Neuron (in vitro differentiated cells): ENCODE results near the gene RHOU.

Experiments
- H2AFZ ChIP-seq: one replicate; pipeline ENCODE4 v1.6.1; 2013; ENCODE audit warnings: low read depth, mild to moderate bottlenecking, inconsistent platforms, low read length, moderate library complexity
- H3K27me3 ChIP-seq: one replicate; pipeline ENCODE4 v1.6.1; 2013; ENCODE audit warnings: low read length; ENCODE audit not compliant: insufficient read depth
- H3K36me3 ChIP-seq: one replicate; pipeline ENCODE4 v1.6.1; 2013; ENCODE audit warnings: low read length; ENCODE audit not compliant: insufficient read depth
- H3K4me1 ChIP-seq: one replicate; pipeline ENCODE4 v1.6.1; 2013; ENCODE audit warnings: low read length; ENCODE audit not compliant: insufficient read depth
- H3K4me3 ChIP-seq: 2 replicates; pipeline ENCODE4 v1.5.1; 2013; ENCODE audit warnings: mild to moderate bottlenecking, low read length, moderate library complexity
- H3K9me3 ChIP-seq: one replicate; pipeline ENCODE4 v1.6.1; 2013; ENCODE audit warnings: low read length

The RHOU gene

GRCh38 chr1:228754646-228755268 is 19.5 kb downstream of the RHOU start:
- Histone ChIP-seq H3K27me3 (peaks cover 11% of the 10 kb centered on the region), H3K4me1 (no peaks in the 10 kb centered on the region), H2AFZ (no peak overlapping the region)

DNA sequence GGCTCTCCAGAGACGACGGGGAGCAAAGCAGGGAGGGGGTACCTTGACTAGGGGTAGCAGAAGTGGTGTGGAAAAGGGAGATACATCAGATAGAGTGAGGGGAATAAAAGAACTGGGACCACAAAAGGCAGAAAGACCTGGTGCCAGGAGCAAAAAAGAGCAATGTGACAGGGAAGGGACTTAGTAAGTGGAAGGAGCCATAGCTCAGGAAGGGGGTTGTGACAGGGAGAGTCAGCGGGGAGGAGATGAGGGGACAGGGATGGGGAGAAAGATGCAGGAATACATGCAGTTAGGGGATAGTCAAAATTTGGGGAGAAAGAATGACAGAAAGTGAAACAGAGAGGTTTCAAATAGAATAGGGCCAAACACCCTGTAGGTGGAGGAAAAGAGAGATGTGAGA is 20.5 kb downstream of the RHOU start:
- H3K4me3 ChIP-seq: no peak overlapping the region
- H3K9me3 ChIP-seq: no peaks in the 10 kb centered on the region
- H3K4me1 ChIP-seq: no peaks in the 10 kb centered on the region
- no peaks in the 10 kb centered on the region for H3K36me3 ChIP-seq
- H3K27me3 ChIP-seq: peaks cover 11% of the 10 kb centered on the region
- H2AFZ ChIP-seq: no peak overlapping the region

More at GRCh38 chr1:228754646-228755268, 19.5 kb downstream of the RHOU start:
- no peaks in the 10 kb centered on the region for H3K36me3 ChIP-seq
- H3K9me3 ChIP-seq: no peaks in the 10 kb centered on the region
- no peak overlapping the region for H3K4me3 ChIP-seq

DNA sequence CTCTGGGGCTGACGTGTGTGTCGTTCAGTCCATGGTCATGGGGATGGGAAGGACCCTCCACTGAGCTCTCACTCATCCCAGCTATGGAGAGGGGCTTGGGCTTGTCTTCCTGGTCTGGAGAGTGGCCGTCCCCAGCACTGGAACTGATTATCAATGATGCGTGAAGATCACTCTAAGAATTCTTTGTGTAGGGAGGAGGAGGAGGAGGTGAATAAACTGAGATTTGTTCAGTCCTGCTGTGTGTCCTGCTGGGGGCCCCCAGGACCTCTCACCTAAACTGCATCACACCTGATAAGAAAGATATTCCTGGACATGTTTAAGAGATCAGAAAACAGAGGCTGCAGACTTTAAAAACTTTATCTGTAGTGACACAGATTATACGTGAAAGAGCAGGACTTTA is 21.2 kb downstream of the RHOU start:
- peaks cover 13% of the 10 kb centered on the region for H3K27me3 ChIP-seq
- no peaks in the 10 kb centered on the region for H3K9me3 ChIP-seq
- H2AFZ ChIP-seq: no peak overlapping the region
- no peak overlapping the region for H3K4me3 ChIP-seq
- H3K36me3 ChIP-seq: no peaks in the 10 kb centered on the region
- no peaks in the 10 kb centered on the region for H3K4me1 ChIP-seq

DNA sequence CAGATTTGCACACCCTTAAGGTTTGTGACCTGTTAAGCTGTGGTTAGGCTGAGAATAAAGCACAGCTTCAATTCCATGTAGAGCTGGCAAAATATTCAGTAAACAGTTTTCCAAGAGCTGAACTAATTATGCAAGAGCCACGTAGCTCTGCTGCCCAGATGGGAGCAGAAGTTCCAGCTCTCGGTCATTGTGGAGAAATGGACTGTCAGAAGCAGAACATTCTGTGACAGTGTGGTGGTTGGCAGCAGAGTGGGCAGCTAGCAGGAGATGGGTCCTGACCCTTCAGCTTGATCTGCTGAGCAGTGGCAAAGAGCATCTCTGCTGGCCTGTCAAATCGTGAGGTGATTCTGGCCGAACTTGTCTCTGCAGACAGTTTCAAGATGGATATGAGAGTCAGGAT is 23.2 kb downstream of the RHOU start:
- Histone ChIP-seq H3K4me3 (no peak overlapping the region), H3K27me3 (peaks cover 13% of the 10 kb centered on the region), H3K9me3 (no peaks in the 10 kb centered on the region), H2AFZ (no peak overlapping the region), H3K4me1 (no peaks in the 10 kb centered on the region), H3K36me3 (no peaks in the 10 kb centered on the region)

- Histone ChIP-seq H3K9me3 (no peaks in the 10 kb centered on the region), H3K36me3 (no peaks in the 10 kb centered on the region), H3K27me3 (peaks cover 5% of the 10 kb centered on the region), H3K4me1 (no peaks in the 10 kb centered on the region), H2AFZ (no peak overlapping the region), H3K4me3 (no peak overlapping the region)
These were observed 25.7 kb downstream of the RHOU start for GRCh38 chr1:228760979-228761378.

GRCh38 chr1:228763561-228763960 is 28.3 kb downstream of the RHOU start:
- no peak overlapping the region for H2AFZ ChIP-seq
- no peak overlapping the region for H3K4me3 ChIP-seq
- H3K27me3 ChIP-seq: peaks cover 2% of the 10 kb centered on the region
- no peaks in the 10 kb centered on the region for H3K4me1 ChIP-seq
- H3K36me3 ChIP-seq: no peaks in the 10 kb centered on the region
- H3K9me3 ChIP-seq: no peaks in the 10 kb centered on the region

DNA sequence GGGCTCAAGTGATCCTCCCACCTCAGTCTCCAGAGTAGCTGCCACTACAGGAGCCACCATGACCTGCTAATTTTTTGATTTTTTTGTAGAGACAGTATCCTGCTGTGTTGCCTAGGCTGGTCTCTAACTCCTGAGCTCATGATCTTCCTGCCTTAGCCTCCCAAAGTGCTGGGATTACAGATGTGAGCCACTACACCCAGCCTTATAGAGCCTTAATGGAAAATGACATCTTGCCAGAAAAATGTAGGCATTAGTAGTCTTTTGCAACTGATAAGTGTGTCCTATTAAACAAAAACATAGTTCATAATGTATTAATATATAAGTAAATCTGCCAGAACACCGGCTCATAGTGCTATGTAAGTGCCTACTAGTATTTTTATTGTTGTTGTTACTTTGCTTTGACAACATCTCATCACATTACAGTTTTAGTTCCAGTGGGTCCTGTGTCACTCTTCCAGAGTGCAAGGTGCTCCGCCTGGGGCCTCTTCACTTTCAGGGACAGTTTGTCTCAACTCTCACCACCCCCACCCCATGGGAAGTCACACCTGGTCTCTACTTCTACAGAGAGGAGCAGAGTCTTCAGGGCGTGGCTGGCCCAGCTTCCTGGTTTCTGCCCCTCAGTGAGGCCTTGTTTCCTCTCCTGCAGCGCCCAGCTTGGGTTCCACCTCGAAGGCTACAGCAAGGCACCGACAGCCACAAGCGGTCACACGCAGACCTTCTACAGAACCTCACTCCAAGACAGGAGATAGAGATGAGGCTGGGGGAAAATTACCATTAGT is 30.1 kb downstream of the RHOU start:
- H3K4me3 ChIP-seq: no peak overlapping the region
- no peaks in the 10 kb centered on the region for H3K36me3 ChIP-seq
- H3K4me1 ChIP-seq: no peaks in the 10 kb centered on the region
- H3K27me3 ChIP-seq: peaks cover 2% of the 10 kb centered on the region
- no peaks in the 10 kb centered on the region for H3K9me3 ChIP-seq
- H2AFZ ChIP-seq: no peak overlapping the region

DNA sequence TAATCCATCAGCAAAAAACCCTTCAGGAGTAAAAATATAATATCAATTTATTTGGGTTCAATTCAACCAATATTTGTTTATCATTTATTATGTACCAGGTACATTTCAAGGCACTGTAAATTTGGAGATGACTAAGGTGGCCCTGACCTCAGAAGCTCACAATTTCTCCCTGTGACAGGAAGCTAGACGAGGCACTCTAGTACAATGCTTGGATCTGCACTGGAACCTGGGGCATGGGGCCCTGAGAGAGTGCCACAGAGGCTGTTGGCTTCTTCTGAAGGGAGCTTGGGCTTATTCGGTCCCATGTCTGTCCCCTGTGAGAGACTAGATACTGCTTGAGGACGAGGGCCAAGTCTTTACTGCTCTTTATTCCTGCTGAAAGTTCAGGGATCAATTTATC is 31.5 kb downstream of the RHOU start:
- H3K36me3 ChIP-seq: no peaks in the 10 kb centered on the region
- H3K9me3 ChIP-seq: no peaks in the 10 kb centered on the region
- no peak overlapping the region for H3K4me3 ChIP-seq
- no peaks in the 10 kb centered on the region for H3K27me3 ChIP-seq
- no peaks in the 10 kb centered on the region for H3K4me1 ChIP-seq
- no peak overlapping the region for H2AFZ ChIP-seq

DNA sequence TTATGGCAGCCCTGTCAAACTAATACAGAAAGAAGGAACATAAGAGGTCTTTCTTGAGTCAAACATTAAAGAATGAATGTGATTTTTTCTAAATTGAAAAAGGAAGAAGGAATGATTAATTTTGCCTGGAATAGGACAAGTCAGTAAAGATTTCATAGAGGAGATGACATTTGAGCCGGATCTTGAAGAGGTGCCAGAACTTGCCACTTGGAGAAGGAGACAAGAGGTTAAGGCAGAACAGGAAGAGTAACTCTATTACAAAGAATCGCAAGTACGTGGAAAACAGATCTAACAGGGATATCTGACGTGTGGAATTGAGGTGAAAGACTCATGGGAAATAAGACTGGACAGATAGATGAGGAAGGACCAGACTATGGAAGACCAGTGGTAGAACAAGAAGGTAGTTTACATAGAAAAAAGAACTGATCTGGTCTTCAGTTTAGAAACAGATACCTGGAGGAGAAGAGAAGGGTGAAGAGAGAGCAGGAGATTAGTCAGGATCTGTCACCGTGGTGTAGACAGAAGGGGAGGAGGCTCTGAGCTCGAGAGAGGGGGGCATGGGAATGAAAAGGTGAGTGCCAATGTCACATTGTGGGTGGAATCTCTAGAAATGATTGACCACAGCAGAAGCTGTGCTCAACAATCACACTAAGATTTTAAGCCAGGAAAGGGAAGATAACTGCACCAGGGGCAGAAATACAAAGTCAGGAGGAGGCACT is 32.5 kb downstream of the RHOU start:
- H3K9me3 ChIP-seq: no peaks in the 10 kb centered on the region
- H3K36me3 ChIP-seq: no peaks in the 10 kb centered on the region
- no peaks in the 10 kb centered on the region for H3K4me1 ChIP-seq
- H3K4me3 ChIP-seq: no peak overlapping the region
- no peaks in the 10 kb centered on the region for H3K27me3 ChIP-seq
- no peak overlapping the region for H2AFZ ChIP-seq

- H2AFZ ChIP-seq: no peak overlapping the region
- H3K9me3 ChIP-seq: no peaks in the 10 kb centered on the region
- no peaks in the 10 kb centered on the region for H3K27me3 ChIP-seq
- H3K4me3 ChIP-seq: no peak overlapping the region
- no peaks in the 10 kb centered on the region for H3K36me3 ChIP-seq
- H3K4me1 ChIP-seq: no peaks in the 10 kb centered on the region
These were observed 33.2 kb downstream of the RHOU start for GRCh38 chr1:228768355-228769000.

GRCh38 chr1:228770779-228771223 is 35.5 kb downstream of the RHOU start:
- no peaks in the 10 kb centered on the region for H3K27me3 ChIP-seq
- no peak overlapping the region for H3K4me3 ChIP-seq
- H3K4me1 ChIP-seq: no peaks in the 10 kb centered on the region
- no peak overlapping the region for H2AFZ ChIP-seq
- no peaks in the 10 kb centered on the region for H3K36me3 ChIP-seq
- no peaks in the 10 kb centered on the region for H3K9me3 ChIP-seq

DNA sequence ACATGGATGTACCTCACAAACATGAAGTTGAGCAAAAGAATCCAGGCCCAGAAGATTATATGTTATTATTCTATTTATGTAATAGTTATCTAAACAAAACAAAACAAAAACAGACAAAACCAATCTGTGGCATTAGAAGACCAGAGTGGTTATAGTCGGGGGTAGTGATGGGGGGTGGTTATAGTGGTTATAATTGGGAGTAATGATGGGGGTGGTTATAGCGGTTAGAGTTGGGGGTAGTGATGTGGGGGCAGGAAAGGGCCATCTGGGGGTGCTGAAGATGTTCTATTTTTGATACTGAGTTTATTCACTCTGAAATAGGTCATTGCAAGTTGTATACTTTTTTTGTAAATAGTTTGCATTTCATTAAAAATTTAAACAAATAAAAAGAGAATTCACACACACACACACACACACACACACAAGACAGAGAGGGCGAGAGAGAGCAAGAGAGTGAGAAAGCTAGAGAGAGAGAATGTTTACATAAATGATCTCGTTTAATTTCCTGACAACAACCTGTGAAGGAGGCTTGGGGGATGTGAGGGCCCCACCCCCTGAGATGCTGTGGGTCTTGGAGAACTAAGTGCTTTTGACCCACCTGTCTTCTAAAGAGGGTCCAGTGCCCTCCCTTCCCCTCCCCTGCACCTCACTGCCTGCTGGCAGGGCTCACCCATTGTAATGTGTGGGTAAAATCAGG is 37.4 kb downstream of the RHOU start:
- Histone ChIP-seq H3K9me3 (no peaks in the 10 kb centered on the region), H3K36me3 (no peaks in the 10 kb centered on the region), H2AFZ (no peak overlapping the region), H3K27me3 (no peaks in the 10 kb centered on the region), H3K4me1 (no peaks in the 10 kb centered on the region), H3K4me3 (no peak overlapping the region)
